Activated naive CD4-positive, alpha-beta T cell treated with anti-CD3 and anti-CD28 coated beads, Interleukin-2, amount 50 U/mL, for 72 hours (primary cell): ENCODE measurements around the gene SMYD3. TPM values are rescaled to one million over a fixed set of nuclear protein-coding genes. Genes with fewer than 3 reads are reported as not detected.

Experiments used
- ATAC-seq, 2 donors: fragments of 150-1000 bp; cut with Tn5 transposase; 2 replicates each; pipeline ENCODE4 v1.10.0; 2021; ENCODE audit warnings: mild to moderate bottlenecking in 2 of 2, moderate library complexity in 2 of 2
- DNase-seq, 2 donors: peaks; one replicate each; pipeline ENCODE4 v3.0.0; 2021 to 2022; ENCODE audit warnings: low spot score in 2 of 2
- H3K27ac Mint-ChIP-seq, 2 donors: one replicate each; pipeline ENCODE4 v1.8.0; 2022; ENCODE audit warnings: mild to moderate bottlenecking in 2 of 2, mixed read lengths in 2 of 2
- H3K36me3 Mint-ChIP-seq, 2 donors: one replicate each; pipeline ENCODE4 v1.8.0; 2022; ENCODE audit warnings: mixed read lengths in 2 of 2
- H3K9me3 Mint-ChIP-seq, 2 donors: one replicate each; pipeline ENCODE4 v1.8.0; 2022; ENCODE audit warnings: mixed read lengths in 2 of 2
- total RNA-seq, 2 donors: library from RNA; stranded (reverse); gene quantifications; one replicate each; pipeline ENCODE4 v1.2.3, GENCODE V29; 2022

SMYD3 gene
- total RNA-seq, 2 donors from 2014 or later, result 18.5 to 30.1 TPM

- no peak for ATAC-seq
- Mint-ChIP-seq H3K9me3 (no peaks in the 10 kb centered on the region), H3K36me3 (peaks cover 6 to 15% of the 10 kb centered on the region in 2 donors), H3K27ac (no peak overlapping the region)
- DNase-seq, result no peak
Observed at GRCh38 chr1:246187834-246188372, 319.2 kb downstream of the SMYD3 start.

- no peaks in the 10 kb centered on the region for H3K9me3 Mint-ChIP-seq
- H3K36me3 Mint-ChIP-seq, result peaks cover 6 to 10% of the 10 kb centered on the region in 2 donors
- DNase-seq, result no peak
- ATAC-seq, result no peak
- no peak overlapping the region for H3K27ac Mint-ChIP-seq
Observed at GRCh38 chr1:246184503-246184902, 322.6 kb downstream of the SMYD3 start.

GRCh38 chr1:246182149-246182851 is 324.8 kb downstream of the SMYD3 start:
- DNase-seq (no peak), ATAC-seq (no peak)
- Mint-ChIP-seq H3K27ac (no peak overlapping the region), H3K9me3 (no peaks in the 10 kb centered on the region), H3K36me3 (peaks cover 10 to 12% of the 10 kb centered on the region in 2 donors)

GRCh38 chr1:246181241-246181640 is 325.8 kb downstream of the SMYD3 start:
- Mint-ChIP-seq H3K9me3 (no peaks in the 10 kb centered on the region), H3K27ac (no peak overlapping the region), H3K36me3 (peaks cover 4 to 6% of the 10 kb centered on the region in 2 donors)
- no peak for ATAC-seq
- DNase-seq, result no peak

GRCh38 chr1:246179401-246179800 is 327.7 kb downstream of the SMYD3 start:
- no peak overlapping the region for H3K27ac Mint-ChIP-seq
- no peaks in the 10 kb centered on the region for H3K9me3 Mint-ChIP-seq
- ATAC-seq (no peak), DNase-seq (no peak)
- peaks cover 4 to 6% of the 10 kb centered on the region in 2 donors for H3K36me3 Mint-ChIP-seq

- no peak for DNase-seq
- ATAC-seq, result no peak
- Mint-ChIP-seq H3K27ac (no peak overlapping the region), H3K9me3 (no peaks in the 10 kb centered on the region), H3K36me3 (peaks cover 4 to 6% of the 10 kb centered on the region in 2 donors)
Observed at GRCh38 chr1:246178717-246179311, 328.3 kb downstream of the SMYD3 start.

GRCh38 chr1:246176126-246177024 is 330.7 kb downstream of the SMYD3 start:
- ATAC-seq (no peak), DNase-seq (no peak)
- Mint-ChIP-seq H3K36me3 (peaks cover 0 to 6% of the 10 kb centered on the region in 2 donors), H3K27ac (no peak overlapping the region), H3K9me3 (peaks cover 0 to 4% of the 10 kb centered on the region in 2 donors)

- peaks cover 0 to 4% of the 10 kb centered on the region in 2 donors for H3K9me3 Mint-ChIP-seq
- no peak overlapping the region for H3K27ac Mint-ChIP-seq
- no peaks in the 10 kb centered on the region for H3K36me3 Mint-ChIP-seq
- DNase-seq (no peak), ATAC-seq (no peak)
Observed at GRCh38 chr1:246170574-246171261, 336.4 kb downstream of the SMYD3 start.

GRCh38 chr1:246169486-246169885 is 337.6 kb downstream of the SMYD3 start:
- H3K9me3 Mint-ChIP-seq, result peaks cover 0 to 4% of the 10 kb centered on the region in 2 donors
- no peak overlapping the region for H3K27ac Mint-ChIP-seq
- peaks cover 0 to 6% of the 10 kb centered on the region in 2 donors for H3K36me3 Mint-ChIP-seq
- ATAC-seq (no peak), DNase-seq (no peak)

GRCh38 chr1:246169019-246169418 is 338.1 kb downstream of the SMYD3 start:
- ATAC-seq (no peak), DNase-seq (no peak)
- peaks cover 0 to 6% of the 10 kb centered on the region in 2 donors for H3K36me3 Mint-ChIP-seq
- H3K27ac Mint-ChIP-seq, result no peak overlapping the region
- peaks cover 0 to 4% of the 10 kb centered on the region in 2 donors for H3K9me3 Mint-ChIP-seq

- Mint-ChIP-seq H3K36me3 (peaks cover 0 to 6% of the 10 kb centered on the region in 2 donors), H3K27ac (no peak overlapping the region), H3K9me3 (no peaks in the 10 kb centered on the region)
- DNase-seq, result no peak
- ATAC-seq, result no peak
Observed at GRCh38 chr1:246166841-246167240, 340.2 kb downstream of the SMYD3 start.

- peaks cover 0 to 6% of the 10 kb centered on the region in 2 donors for H3K36me3 Mint-ChIP-seq
- no peak for ATAC-seq
Observed at GRCh38 chr1:246165826-246166709, 341.0 kb downstream of the SMYD3 start.

GRCh38 chr1:246164764-246165163 is 342.3 kb downstream of the SMYD3 start:
- peaks cover 0 to 6% of the 10 kb centered on the region in 2 donors for H3K36me3 Mint-ChIP-seq
- no peaks in the 10 kb centered on the region for H3K9me3 Mint-ChIP-seq
- no peak for DNase-seq
- no peak for ATAC-seq
- no peak overlapping the region for H3K27ac Mint-ChIP-seq

More at GRCh38 chr1:246165826-246166709, 341.0 kb downstream of the SMYD3 start:
- Mint-ChIP-seq H3K27ac (no peak overlapping the region), H3K9me3 (no peaks in the 10 kb centered on the region)
- no peak for DNase-seq

GRCh38 chr1:246162560-246162959 is 344.5 kb downstream of the SMYD3 start:
- Mint-ChIP-seq H3K36me3 (peaks cover 0 to 6% of the 10 kb centered on the region in 2 donors), H3K9me3 (no peaks in the 10 kb centered on the region), H3K27ac (no peak overlapping the region)
- ATAC-seq (no peak), DNase-seq (no peak)

- ATAC-seq, result no peak
- H3K9me3 Mint-ChIP-seq, result no peaks in the 10 kb centered on the region
- H3K36me3 Mint-ChIP-seq, result peaks cover 0 to 6% of the 10 kb centered on the region in 2 donors
Observed at GRCh38 chr1:246161626-246162025, 345.5 kb downstream of the SMYD3 start.

More at GRCh38 chr1:246161626-246162025, 345.5 kb downstream of the SMYD3 start:
- peak overlapping the region in 1 of 2 donors; percentile 48 for H3K27ac Mint-ChIP-seq
- DNase-seq, result no peak
